Neuronal stem cell (in vitro differentiated cells): ENCODE results near the gene KLK5.

ENCODE experiments used
- DNase-seq: peaks from one replicate; pipeline ENCODE4 v3.0.0-alpha.2; 2013; ENCODE audit warnings: low spot score
- H2AFZ ChIP-seq: one replicate; pipeline ENCODE4 v1.6.1; 2013; ENCODE audit warnings: mild to moderate bottlenecking, low read length, inconsistent platforms
- H2AK5ac ChIP-seq: 2 replicates; pipeline ENCODE4 v1.6.1; 2013; ENCODE audit warnings: low read depth, mild to moderate bottlenecking, inconsistent platforms, low read length, moderate library complexity, mixed read lengths
- H2BK120ac ChIP-seq: 2 replicates; pipeline ENCODE4 v1.6.1; 2013; ENCODE audit warnings: low read depth, mild to moderate bottlenecking, inconsistent platforms, low read length, moderate library complexity, mixed read lengths
- H2BK12ac ChIP-seq: one replicate; pipeline ENCODE4 v1.6.1; 2013; ENCODE audit warnings: low read length, inconsistent platforms
- H2BK15ac ChIP-seq: 2 replicates; pipeline ENCODE4 v1.6.1; 2013; ENCODE audit warnings: mild to moderate bottlenecking, low read length, inconsistent platforms, mixed read lengths
- H2BK5ac ChIP-seq: one replicate; pipeline ENCODE4 v1.6.1; 2013; ENCODE audit warnings: inconsistent platforms, mild to moderate bottlenecking, low read length, moderate library complexity
- H3K14ac ChIP-seq: one replicate; pipeline ENCODE4 v1.6.1; 2013; ENCODE audit warnings: low read length, inconsistent platforms
- H3K18ac ChIP-seq: 2 replicates; pipeline ENCODE4 v1.6.1; 2013; ENCODE audit warnings: low read length, inconsistent platforms
- H3K23ac ChIP-seq: 2 replicates; pipeline ENCODE4 v1.6.1; 2013; ENCODE audit warnings: low read depth, mild to moderate bottlenecking, mixed read lengths, low read length, inconsistent platforms; ENCODE audit not compliant: poor library complexity
- H3K27ac ChIP-seq: replicated peaks from 3 replicates; pipeline ENCODE4 v1.5.1; 2013; ENCODE audit warnings: low read length, inconsistent platforms
- H3K27me3 ChIP-seq, 3 experiments: 2 replicates each; pipeline ENCODE4 v1.6.1; 2013; ENCODE audit warnings: low read length in 3 of 3, mild to moderate bottlenecking in 2 of 3, inconsistent platforms in 1 of 3, low read depth in 1 of 3, mixed read lengths in 1 of 3, moderate library complexity in 1 of 3; ENCODE audit not compliant: control insufficient read depth in 3 of 3, insufficient read depth in 3 of 3
- H3K36me3 ChIP-seq, 2 donors: replicated peaks in 1 of 2; 2 replicates each; pipeline ENCODE4 v1.6.1; 2013; ENCODE audit warnings: low read length in 2 of 2; ENCODE audit not compliant: control insufficient read depth in 2 of 2, insufficient read depth in 2 of 2
- H3K4ac ChIP-seq: 2 replicates; pipeline ENCODE4 v1.6.1; 2013; ENCODE audit warnings: inconsistent platforms, mild to moderate bottlenecking, low read length, moderate library complexity
- H3K4me1 ChIP-seq, 2 donors: 1 replicate in 1 of 2; 2 replicates in 1 of 2; pipeline ENCODE4 v1.6.1; 2013; ENCODE audit warnings: low read length in 2 of 2, low read depth in 1 of 2; ENCODE audit not compliant: control insufficient read depth in 2 of 2, insufficient read depth in 1 of 2
- H3K4me2 ChIP-seq: one replicate; pipeline ENCODE4 v1.6.1; 2013; ENCODE audit warnings: mild to moderate bottlenecking, low read length, inconsistent platforms; ENCODE audit not compliant: insufficient read depth, poor library complexity, severe bottlenecking
- H3K4me3 ChIP-seq, 2 donors: 2 replicates each; pipeline ENCODE4 v1.5.1; 2013; ENCODE audit warnings: low read length in 2 of 2, mild to moderate bottlenecking in 2 of 2, inconsistent platforms in 1 of 2, moderate library complexity in 1 of 2
- H3K79me1 ChIP-seq: one replicate; pipeline ENCODE4 v1.6.1; 2013; ENCODE audit warnings: low read depth, mild to moderate bottlenecking, inconsistent platforms, low read length, moderate library complexity
- H3K9ac ChIP-seq: one replicate; pipeline ENCODE4 v1.6.1; 2013; ENCODE audit warnings: mild to moderate bottlenecking, low read depth, low read length, inconsistent platforms; ENCODE audit not compliant: poor library complexity
- H3K9me3 ChIP-seq, 2 donors: replicated peaks in 1 of 2; 2 replicates each; pipeline versions ENCODE3 to v1.6.1; 2013; ENCODE audit warnings: low read length in 2 of 2, mild to moderate bottlenecking in 2 of 2, inconsistent platforms in 1 of 2, low read depth in 1 of 2, mixed read lengths in 1 of 2, moderate library complexity in 1 of 2; ENCODE audit not compliant: control insufficient read depth in 2 of 2, insufficient read depth in 1 of 2
- H4K8ac ChIP-seq: one replicate; pipeline ENCODE4 v1.6.1; 2013; ENCODE audit warnings: low read depth, mild to moderate bottlenecking, inconsistent platforms, low read length, moderate library complexity
- H4K91ac ChIP-seq: one replicate; pipeline ENCODE4 v1.6.1; 2013; ENCODE audit warnings: low read length, low read depth, mild to moderate bottlenecking, inconsistent platforms; ENCODE audit not compliant: poor library complexity
- WGBS, 2 donors: extraction: QIAGEN DNeasy Blood & Tissue Kit; methylation state at CpG; one replicate each; pipeline ENCODE4 v1.1.7; 2013; ENCODE audit warnings: missing lambda C conversion rate in 2 of 2, mixed read lengths in 1 of 2; ENCODE audit not compliant: insufficient read length in 2 of 2, insufficient replicate concordance in 1 of 2; ENCODE audit errors: extremely low coverage in 2 of 2; 5-methylcytosine and 5-hydroxymethylcytosine counted together

KLK5 gene

DNA sequence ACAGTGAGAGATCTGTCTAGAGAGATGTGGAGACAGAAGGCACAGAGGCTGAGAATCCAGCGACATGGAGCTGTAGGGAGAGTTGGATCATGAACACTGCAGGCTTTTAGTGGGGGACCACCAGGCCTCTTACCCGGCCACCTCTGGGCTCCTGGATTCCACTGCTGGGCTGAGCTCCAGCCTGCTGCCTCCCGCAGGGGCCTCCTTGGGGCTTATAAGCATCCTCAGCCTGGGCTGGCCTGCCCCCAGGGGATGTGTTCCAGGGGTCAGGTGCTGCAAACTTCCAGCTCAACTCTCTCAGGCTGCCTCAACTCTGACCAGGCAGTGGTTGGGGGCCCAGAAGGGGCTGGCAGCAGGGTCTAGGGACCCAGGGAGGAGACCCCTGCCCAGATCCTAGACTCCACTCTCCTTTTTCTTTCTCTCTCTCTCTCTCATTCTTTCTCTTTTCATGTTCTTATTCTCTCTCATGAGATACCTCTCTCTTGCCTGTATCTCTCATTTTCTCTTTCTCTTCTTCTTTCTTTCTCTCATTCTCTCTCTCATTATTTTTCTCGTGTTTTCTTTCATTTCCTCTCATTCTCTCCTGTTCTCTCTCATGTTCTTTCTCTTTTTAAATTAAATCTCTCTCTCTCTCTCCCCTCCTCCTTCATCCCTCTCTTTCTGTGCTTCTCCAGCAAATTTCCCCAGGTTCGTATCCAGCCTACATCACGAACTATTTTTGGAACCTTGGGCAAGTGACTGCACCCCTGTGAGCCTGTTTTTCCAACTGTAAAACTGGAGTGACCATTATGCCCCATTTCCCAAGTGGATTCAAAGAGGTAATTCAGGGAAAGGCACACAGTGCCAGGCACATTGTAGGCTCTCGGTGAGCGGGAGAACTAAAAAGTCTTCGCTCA lies 41.4 kb downstream of the KLK5 start, which contains the start of gene KLK4:
Gene KLK4 (minus strand): TSS at position 190 of the 896 bp plus-strand sequence. CDS start 657 bp downstream, outside the sequence.
- no peak within 1 kb of the TSS for H4K91ac ChIP-seq
- 100% methylated on average over 1 of the region's 9 CpGs; no CpG with 5 or more reads in 1 of the 2 donors for WGBS, 2 donors
- no peak within 1 kb of the TSS for H3K27ac ChIP-seq
- H3K4me3 ChIP-seq: no peak within 1 kb of the TSS
- no peak within 1 kb of the TSS for H2BK120ac ChIP-seq
- H3K4me2 ChIP-seq: no peak within 1 kb of the TSS
- no peak within 1 kb of the TSS for H2AFZ ChIP-seq
- H4K8ac ChIP-seq: peak within 1 kb of the TSS; percentile 45
- no peak within 1 kb of the TSS for H2AK5ac ChIP-seq
- no peak within 1 kb of the TSS for H3K4ac ChIP-seq
- no peak within 1 kb of the TSS for H2BK5ac ChIP-seq
- H3K79me1 ChIP-seq: no peaks in the 10 kb centered on the region
- H3K23ac ChIP-seq: no peak within 1 kb of the TSS
- peak within 1 kb of the TSS; percentile 12 for H3K18ac ChIP-seq
- H3K9ac ChIP-seq: no peak within 1 kb of the TSS
- H2BK12ac ChIP-seq: no peak within 1 kb of the TSS
- no peak for DNase-seq
- peaks cover 11 to 63% (median 48%) of the 10 kb centered on the region in 3 experiments for H3K27me3 ChIP-seq
- no peaks in the 10 kb centered on the region for H3K36me3 ChIP-seq
- peaks cover 0 to 3% of the 10 kb centered on the region in 2 donors for H3K4me1 ChIP-seq
- H3K9me3 ChIP-seq: no peaks in the 10 kb centered on the region
- no peak within 1 kb of the TSS for H2BK15ac ChIP-seq
- H3K14ac ChIP-seq: no peak within 1 kb of the TSS

DNA sequence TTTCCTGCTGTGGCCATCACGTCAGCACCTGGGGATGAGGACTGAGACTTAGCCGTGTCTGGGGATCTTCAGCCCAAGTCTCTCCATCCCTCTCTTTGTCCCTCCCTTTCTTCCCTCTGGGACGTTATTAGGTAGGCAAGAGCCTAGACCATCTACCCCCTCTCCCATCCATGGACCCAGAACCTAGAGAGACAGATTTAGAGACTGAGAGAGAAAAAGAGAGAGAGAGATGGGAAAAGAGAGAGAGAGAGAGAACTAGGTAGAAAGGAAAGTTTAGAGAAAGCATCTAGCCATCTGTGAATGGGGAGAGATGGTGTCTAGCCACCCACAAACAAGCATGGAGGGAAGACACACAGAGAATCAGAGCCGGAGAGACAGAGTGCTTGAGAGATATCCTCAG lies 42.1 kb downstream of the KLK5 start:
- no peaks in the 10 kb centered on the region for H3K79me1 ChIP-seq
- DNase-seq: no peak
- peaks cover 0 to 3% of the 10 kb centered on the region in 2 donors for H3K4me1 ChIP-seq
- no peak overlapping the region for H2AFZ ChIP-seq
- H2BK5ac ChIP-seq: no peak overlapping the region
- no peak overlapping the region for H3K27ac ChIP-seq
- no peak overlapping the region for H3K14ac ChIP-seq
- peak overlapping the region; percentile 12 for H3K18ac ChIP-seq
- no peak overlapping the region for H2BK120ac ChIP-seq
- H3K4me2 ChIP-seq: no peak overlapping the region
- H4K91ac ChIP-seq: no peak overlapping the region
- H2BK12ac ChIP-seq: no peak overlapping the region
- no peak overlapping the region for H2BK15ac ChIP-seq
- no peak overlapping the region for H3K9ac ChIP-seq
- no peak overlapping the region for H2AK5ac ChIP-seq
- H3K27me3 ChIP-seq: peaks cover 11 to 63% (median 48%) of the 10 kb centered on the region in 3 experiments
- H3K36me3 ChIP-seq: no peaks in the 10 kb centered on the region
- no peak overlapping the region for H3K4ac ChIP-seq
- no CpG with 5 or more reads among the region's 4 CpGs for WGBS, 2 donors
- no peak overlapping the region for H3K23ac ChIP-seq
- no peaks in the 10 kb centered on the region for H3K9me3 ChIP-seq
- H3K4me3 ChIP-seq: no peak overlapping the region
- H4K8ac ChIP-seq: peak overlapping the region; percentile 45

DNA sequence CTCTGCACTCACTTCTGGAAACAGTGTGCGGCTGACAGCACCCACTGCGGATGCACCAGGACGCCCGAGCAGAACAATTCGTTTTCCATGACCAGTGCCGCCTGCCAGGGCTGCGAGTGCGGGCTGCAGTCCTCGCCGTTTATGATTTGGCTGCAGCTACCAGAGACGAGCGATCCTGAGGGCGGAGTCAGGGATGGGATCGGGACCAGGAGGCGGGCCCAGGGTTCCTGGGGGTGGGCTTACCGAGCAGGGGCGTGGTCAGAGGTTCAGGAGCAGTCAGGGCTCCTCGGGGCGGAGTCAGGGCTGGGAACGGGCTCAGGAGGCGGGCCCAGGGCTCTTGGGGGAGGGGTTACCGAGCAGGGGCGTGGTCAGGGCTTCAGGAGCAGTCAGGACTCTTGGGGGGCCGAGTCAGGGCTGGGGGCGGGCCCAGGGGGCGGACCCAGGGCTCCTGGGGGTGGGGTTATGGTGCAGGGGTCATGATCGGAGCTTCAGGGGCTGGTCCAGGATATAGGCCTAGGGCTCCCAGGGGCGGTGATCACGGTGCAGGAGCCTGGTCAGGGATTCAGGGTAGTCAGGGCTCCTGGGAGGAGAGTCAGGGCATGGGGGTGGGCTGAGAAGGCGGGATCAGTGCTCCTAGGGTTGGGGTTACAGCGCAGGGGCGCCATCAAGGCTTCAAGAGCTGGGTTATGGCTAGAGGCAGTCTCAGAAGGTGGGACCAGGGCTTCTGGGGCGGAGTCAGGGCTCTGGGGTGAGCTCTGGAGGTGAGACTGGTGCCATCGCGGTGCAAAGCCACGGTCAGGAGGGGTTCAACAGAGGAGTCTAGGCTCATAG lies 43.4 kb downstream of the KLK5 start:
- peak overlapping the region; percentile 38 for H2AK5ac ChIP-seq
- H2BK15ac ChIP-seq: no peak overlapping the region
- no peak overlapping the region for H2BK12ac ChIP-seq
- H3K4ac ChIP-seq: no peak overlapping the region
- peak overlapping the region; percentile 25 for H2BK120ac ChIP-seq
- peak overlapping the region; percentile 31 for H3K14ac ChIP-seq
- peak overlapping the region in 1 of 2 donors; percentile 67 for H3K4me3 ChIP-seq
- peaks cover 0 to 3% of the 10 kb centered on the region in 2 donors for H3K4me1 ChIP-seq
- no peak overlapping the region for H4K91ac ChIP-seq
- DNase-seq: peak; percentile 94
- H3K27me3 ChIP-seq: peaks cover 11 to 63% (median 47%) of the 10 kb centered on the region in 3 experiments
- H3K9ac ChIP-seq: peak overlapping the region; percentile 72
- H3K36me3 ChIP-seq: no peaks in the 10 kb centered on the region
- no peaks in the 10 kb centered on the region for H3K9me3 ChIP-seq
- peak overlapping the region; percentile 59 for H2AFZ ChIP-seq
- H2BK5ac ChIP-seq: no peak overlapping the region
- peak overlapping the region; percentile 34 for H3K23ac ChIP-seq
- no peaks in the 10 kb centered on the region for H3K79me1 ChIP-seq
- peak overlapping the region; percentile 96 for H3K4me2 ChIP-seq
- peak overlapping the region; percentile 9 for H4K8ac ChIP-seq
- H3K18ac ChIP-seq: peak overlapping the region; percentile 73
- no CpG with 5 or more reads among the region's 36 CpGs for WGBS, 2 donors
- no peak overlapping the region for H3K27ac ChIP-seq
